GM13977 (cell line): ENCODE data around the gene GMEB1.
"Not testable (repeated sequence)": the region's sequence is repeated elsewhere in the genome, so short reads cannot be mapped to it uniquely, and the experiment has no call there.

ENCODE experiments used
- DNase-seq: peaks from one replicate; pipeline ENCODE4 v3.0.0; 2012; ENCODE audit warnings: low spot score
- CTCF ChIP-seq: IDR thresholded peaks from 2 replicates; pipeline ENCODE4 v1.5.1; 2012; ENCODE audit warnings: mild to moderate bottlenecking, control low read depth; ENCODE audit not compliant: insufficient read depth; ENCODE audit errors: extremely low read depth, missing control alignments
- in situ Hi-C: fragments of 300-500 bp; cut with MboI; formaldehyde crosslinking; loops from one replicate; pipeline ENCODE4 v1.12.0; 2022; ENCODE audit warnings: low sequenced_read_pairs, low pct_unique_long_range_greater_than_20kb, mixed read lengths, inconsistent platforms; ENCODE audit not compliant: unreplicated experiment

Gene GMEB1

GRCh38 chr1:28718586-28719331 lies 50.2 kb downstream of the GMEB1 start:
- no peak for DNase-seq
- TF ChIP-seq CTCF, result no peak
- in situ Hi-C loops, result no loop called here

GRCh38 chr1:28719332-28719619 lies 50.7 kb downstream of the GMEB1 start:
- in situ Hi-C loops, result no loop called here
- DNase-seq, result no peak
- no peak for TF ChIP-seq CTCF

- in situ Hi-C loops, result no loop called here
- no peak for TF ChIP-seq CTCF
- DNase-seq, result no peak
Observed at GRCh38 chr1:28720376-28720775, 51.8 kb downstream of the GMEB1 start.

GRCh38 chr1:28721927-28722326 lies 53.3 kb downstream of the GMEB1 start:
- DNase-seq, in situ Hi-C loops: not testable (repeated sequence)

- in situ Hi-C loops, DNase-seq: not testable (repeated sequence)
Observed at GRCh38 chr1:28725365-28725764, 56.8 kb downstream of the GMEB1 start.

GRCh38 chr1:28735961-28736449 lies 67.4 kb downstream of the GMEB1 start:
- in situ Hi-C loops, result no loop called here
- no peak for DNase-seq
- no peak for TF ChIP-seq CTCF

GRCh38 chr1:28736450-28737306 lies 68.1 kb downstream of the GMEB1 start, which contains the start of gene YTHDF2:
Gene YTHDF2, plus strand, starts transcription at chr1:28736940. Its CDS starts 181 bp downstream, at chr1:28737121.
- in situ Hi-C loops, result no loop called here
- TF ChIP-seq CTCF, result peak; percentile 95
- peak; percentile 94 for DNase-seq
